GM23338 (cell line): ENCODE measurements around the gene TRIM67. TPM values are rescaled to one million over a fixed set of nuclear protein-coding genes. Genes with fewer than 3 reads are reported as not detected.

Experiments
- polyA plus RNA-seq: library from polyadenylated mRNA; unstranded; fragments of >200 nt; fragmentation: Nextera tagmentation; extraction: Ambion mirVana; gene quantifications from 2 replicates; pipeline ENCODE4 v1.2.1, GENCODE V29; 2016
- total RNA-seq: library from RNA; depleted of rRNA; stranded (reverse); fragments of >200 nt; shearing (Covaris generic); gene quantifications from 2 replicates; pipeline ENCODE4 v1.2.3, GENCODE V29; 2014; rRNA removed
- TF ChIP-seq, protein P1 (sequence below): fragments of 250-450 bp; sonication (Bioruptor Pico); IDR thresholded peaks from 2 replicates; pipeline ENCODE4 v1.5.0; 2020; ENCODE audit warnings: mild to moderate bottlenecking, moderate library complexity
- TF ChIP-seq, protein P2 (sequence below): IDR thresholded peaks from one replicate; pipeline ENCODE4 v1.6.1; 2018; ENCODE audit warnings: antibody characterized with exemption; ENCODE audit not compliant: unreplicated experiment

The TRIM67 gene
- total and polyA plus RNA-seq, 2 experiments from 2014 or later, result 0.03 TPM; not detected in 1

DNA sequence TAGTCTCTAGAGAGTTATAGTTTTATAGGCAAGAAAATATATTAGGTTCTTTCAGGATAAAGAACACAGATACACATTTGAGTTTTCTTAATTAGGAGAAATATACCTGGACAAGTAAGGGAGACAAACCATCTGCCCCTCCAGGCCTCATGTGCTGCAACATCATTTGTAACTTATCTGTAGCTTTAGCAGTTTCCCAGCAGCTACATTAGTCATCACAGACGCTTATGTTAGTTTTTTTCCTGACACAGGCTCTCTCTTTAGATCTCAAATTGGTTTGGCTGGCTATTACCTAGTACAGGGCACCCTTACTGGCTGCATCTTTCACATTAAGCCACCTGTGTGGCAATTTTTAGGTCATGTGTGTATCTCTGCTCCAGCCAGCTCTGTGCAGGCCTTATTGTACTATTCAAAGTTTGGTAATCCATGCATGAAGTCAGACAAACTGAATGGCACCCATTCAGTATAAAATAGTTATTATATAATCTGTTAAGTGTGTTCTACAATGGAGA, 105.0 kb downstream of the TRIM67 start (continued):
- TF ChIP-seq, protein P1, sequence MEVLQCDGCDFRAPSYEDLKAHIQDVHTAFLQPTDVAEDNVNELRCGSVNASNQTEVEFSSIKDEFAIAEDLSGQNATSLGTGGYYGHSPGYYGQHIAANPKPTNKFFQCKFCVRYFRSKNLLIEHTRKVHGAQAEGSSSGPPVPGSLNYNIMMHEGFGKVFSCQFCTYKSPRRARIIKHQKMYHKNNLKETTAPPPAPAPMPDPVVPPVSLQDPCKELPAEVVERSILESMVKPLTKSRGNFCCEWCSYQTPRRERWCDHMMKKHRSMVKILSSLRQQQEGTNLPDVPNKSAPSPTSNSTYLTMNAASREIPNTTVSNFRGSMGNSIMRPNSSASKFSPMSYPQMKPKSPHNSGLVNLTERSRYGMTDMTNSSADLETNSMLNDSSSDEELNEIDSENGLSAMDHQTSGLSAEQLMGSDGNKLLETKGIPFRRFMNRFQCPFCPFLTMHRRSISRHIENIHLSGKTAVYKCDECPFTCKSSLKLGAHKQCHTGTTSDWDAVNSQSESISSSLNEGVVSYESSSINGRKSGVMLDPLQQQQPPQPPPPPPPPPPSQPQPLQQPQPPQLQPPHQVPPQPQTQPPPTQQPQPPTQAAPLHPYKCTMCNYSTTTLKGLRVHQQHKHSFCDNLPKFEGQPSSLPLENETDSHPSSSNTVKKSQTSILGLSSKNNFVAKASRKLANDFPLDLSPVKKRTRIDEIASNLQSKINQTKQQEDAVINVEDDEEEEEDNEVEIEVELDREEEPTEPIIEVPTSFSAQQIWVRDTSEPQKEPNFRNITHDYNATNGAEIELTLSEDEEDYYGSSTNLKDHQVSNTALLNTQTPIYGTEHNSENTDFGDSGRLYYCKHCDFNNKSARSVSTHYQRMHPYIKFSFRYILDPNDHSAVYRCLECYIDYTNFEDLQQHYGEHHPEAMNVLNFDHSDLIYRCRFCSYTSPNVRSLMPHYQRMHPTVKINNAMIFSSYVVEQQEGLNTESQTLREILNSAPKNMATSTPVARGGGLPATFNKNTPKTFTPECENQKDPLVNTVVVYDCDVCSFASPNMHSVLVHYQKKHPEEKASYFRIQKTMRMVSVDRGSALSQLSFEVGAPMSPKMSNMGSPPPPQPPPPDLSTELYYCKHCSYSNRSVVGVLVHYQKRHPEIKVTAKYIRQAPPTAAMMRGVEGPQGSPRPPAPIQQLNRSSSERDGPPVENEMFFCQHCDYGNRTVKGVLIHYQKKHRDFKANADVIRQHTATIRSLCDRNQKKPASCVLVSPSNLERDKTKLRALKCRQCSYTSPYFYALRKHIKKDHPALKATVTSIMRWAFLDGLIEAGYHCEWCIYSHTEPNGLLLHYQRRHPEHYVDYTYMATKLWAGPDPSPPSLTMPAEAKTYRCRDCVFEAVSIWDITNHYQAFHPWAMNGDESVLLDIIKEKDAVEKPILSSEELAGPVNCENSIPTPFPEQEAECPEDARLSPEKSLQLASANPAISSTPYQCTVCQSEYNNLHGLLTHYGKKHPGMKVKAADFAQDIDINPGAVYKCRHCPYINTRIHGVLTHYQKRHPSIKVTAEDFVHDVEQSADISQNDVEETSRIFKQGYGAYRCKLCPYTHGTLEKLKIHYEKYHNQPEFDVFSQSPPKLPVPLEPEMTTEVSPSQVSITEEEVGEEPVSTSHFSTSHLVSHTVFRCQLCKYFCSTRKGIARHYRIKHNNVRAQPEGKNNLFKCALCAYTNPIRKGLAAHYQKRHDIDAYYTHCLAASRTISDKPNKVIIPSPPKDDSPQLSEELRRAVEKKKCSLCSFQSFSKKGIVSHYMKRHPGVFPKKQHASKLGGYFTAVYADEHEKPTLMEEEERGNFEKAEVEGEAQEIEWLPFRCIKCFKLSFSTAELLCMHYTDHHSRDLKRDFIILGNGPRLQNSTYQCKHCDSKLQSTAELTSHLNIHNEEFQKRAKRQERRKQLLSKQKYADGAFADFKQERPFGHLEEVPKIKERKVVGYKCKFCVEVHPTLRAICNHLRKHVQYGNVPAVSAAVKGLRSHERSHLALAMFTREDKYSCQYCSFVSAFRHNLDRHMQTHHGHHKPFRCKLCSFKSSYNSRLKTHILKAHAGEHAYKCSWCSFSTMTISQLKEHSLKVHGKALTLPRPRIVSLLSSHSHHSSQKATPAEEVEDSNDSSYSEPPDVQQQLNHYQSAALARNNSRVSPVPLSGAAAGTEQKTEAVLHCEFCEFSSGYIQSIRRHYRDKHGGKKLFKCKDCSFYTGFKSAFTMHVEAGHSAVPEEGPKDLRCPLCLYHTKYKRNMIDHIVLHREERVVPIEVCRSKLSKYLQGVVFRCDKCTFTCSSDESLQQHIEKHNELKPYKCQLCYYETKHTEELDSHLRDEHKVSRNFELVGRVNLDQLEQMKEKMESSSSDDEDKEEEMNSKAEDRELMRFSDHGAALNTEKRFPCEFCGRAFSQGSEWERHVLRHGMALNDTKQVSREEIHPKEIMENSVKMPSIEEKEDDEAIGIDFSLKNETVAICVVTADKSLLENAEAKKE (CRISPR knock-in tag), result no peak
- TF ChIP-seq, protein P2, sequence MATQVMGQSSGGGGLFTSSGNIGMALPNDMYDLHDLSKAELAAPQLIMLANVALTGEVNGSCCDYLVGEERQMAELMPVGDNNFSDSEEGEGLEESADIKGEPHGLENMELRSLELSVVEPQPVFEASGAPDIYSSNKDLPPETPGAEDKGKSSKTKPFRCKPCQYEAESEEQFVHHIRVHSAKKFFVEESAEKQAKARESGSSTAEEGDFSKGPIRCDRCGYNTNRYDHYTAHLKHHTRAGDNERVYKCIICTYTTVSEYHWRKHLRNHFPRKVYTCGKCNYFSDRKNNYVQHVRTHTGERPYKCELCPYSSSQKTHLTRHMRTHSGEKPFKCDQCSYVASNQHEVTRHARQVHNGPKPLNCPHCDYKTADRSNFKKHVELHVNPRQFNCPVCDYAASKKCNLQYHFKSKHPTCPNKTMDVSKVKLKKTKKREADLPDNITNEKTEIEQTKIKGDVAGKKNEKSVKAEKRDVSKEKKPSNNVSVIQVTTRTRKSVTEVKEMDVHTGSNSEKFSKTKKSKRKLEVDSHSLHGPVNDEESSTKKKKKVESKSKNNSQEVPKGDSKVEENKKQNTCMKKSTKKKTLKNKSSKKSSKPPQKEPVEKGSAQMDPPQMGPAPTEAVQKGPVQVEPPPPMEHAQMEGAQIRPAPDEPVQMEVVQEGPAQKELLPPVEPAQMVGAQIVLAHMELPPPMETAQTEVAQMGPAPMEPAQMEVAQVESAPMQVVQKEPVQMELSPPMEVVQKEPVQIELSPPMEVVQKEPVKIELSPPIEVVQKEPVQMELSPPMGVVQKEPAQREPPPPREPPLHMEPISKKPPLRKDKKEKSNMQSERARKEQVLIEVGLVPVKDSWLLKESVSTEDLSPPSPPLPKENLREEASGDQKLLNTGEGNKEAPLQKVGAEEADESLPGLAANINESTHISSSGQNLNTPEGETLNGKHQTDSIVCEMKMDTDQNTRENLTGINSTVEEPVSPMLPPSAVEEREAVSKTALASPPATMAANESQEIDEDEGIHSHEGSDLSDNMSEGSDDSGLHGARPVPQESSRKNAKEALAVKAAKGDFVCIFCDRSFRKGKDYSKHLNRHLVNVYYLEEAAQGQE, result no peak

Other genes with a start within 250 kb of the TRIM67 start
- gene TTC13, start 183.2 kb upstream of the TRIM67 start, total RNA-seq, result 9.4 and 13.5 TPM in 2 replicates
- gene TTC13, start 183.2 kb upstream of the TRIM67 start, polyA plus RNA-seq, result 3.8 and 4.9 TPM in 2 replicates
- 10.4 and 18.8 TPM in 2 replicates for gene ARV1, start 183.0 kb upstream of the TRIM67 start, total RNA-seq
- gene ARV1, start 183.0 kb upstream of the TRIM67 start, polyA plus RNA-seq, result 20.0 and 22.7 TPM in 2 replicates
- 3.2 and 4.9 TPM in 2 replicates for gene FAM89A, start 121.8 kb upstream of the TRIM67 start, total RNA-seq
- gene FAM89A, start 121.8 kb upstream of the TRIM67 start, polyA plus RNA-seq, result 3.4 and 3.8 TPM in 2 replicates
- 45.4 and 46.2 TPM in 2 replicates for gene GNPAT, start 79.2 kb downstream of the TRIM67 start, total RNA-seq
- gene GNPAT, start 79.2 kb downstream of the TRIM67 start, polyA plus RNA-seq, result 28.8 and 32.8 TPM in 2 replicates
- 14.4 and 16.5 TPM in 2 replicates for gene EXOC8, start 175.8 kb downstream of the TRIM67 start, total RNA-seq
- gene EXOC8, start 175.8 kb downstream of the TRIM67 start, polyA plus RNA-seq, result 2.3 TPM in 2 replicates
- 15.7 and 25.0 TPM in 2 replicates for gene SPRTN, start 176.2 kb downstream of the TRIM67 start, total RNA-seq
- 8.7 and 9.1 TPM in 2 replicates for gene SPRTN, start 176.2 kb downstream of the TRIM67 start, polyA plus RNA-seq